Brain microvascular endothelial cell (primary cell): Measurements from ENCODE around the gene EXTL1.

Source experiments
- DNase-seq: peaks from one replicate; pipeline ENCODE4 v3.0.0-alpha.2; 2020
- H3K27ac ChIP-seq: fragments of 250-450 bp; sonication (Bioruptor Pico); 2 replicates; pipeline ENCODE4 v1.5.1; 2020; ENCODE audit warnings: mild to moderate bottlenecking, moderate library complexity
- H3K27me3 ChIP-seq: fragments of 250-450 bp; sonication (Bioruptor Pico); replicated peaks from 2 replicates; pipeline ENCODE4 v1.5.1; 2020; ENCODE audit warnings: mild to moderate bottlenecking
- H3K36me3 ChIP-seq: fragments of 250-450 bp; sonication (Bioruptor Pico); replicated peaks from 2 replicates; pipeline ENCODE4 v1.5.1; 2020; ENCODE audit warnings: mild to moderate bottlenecking
- H3K4me3 ChIP-seq: 2 replicates; pipeline ENCODE4 v1.5.1; 2011; ENCODE audit warnings: low read depth, mild to moderate bottlenecking, control low read depth, low read length, moderate library complexity
- in situ Hi-C: cut with HindIII; loops from 2 replicates; pipeline ENCODE4 v1.10.0; 2017; ENCODE audit warnings: low sequenced_read_pairs, low pct_ligation_motif_present
- TF ChIP-seq, protein P1 (sequence below): IDR thresholded peaks from 2 replicates; pipeline ENCODE4 v1.5.1; 2011; ENCODE audit warnings: low read depth, mild to moderate bottlenecking, moderate library complexity, low read length, control low read depth, inconsistent platforms; ENCODE audit errors: missing control alignments

EXTL1 gene

DNA sequence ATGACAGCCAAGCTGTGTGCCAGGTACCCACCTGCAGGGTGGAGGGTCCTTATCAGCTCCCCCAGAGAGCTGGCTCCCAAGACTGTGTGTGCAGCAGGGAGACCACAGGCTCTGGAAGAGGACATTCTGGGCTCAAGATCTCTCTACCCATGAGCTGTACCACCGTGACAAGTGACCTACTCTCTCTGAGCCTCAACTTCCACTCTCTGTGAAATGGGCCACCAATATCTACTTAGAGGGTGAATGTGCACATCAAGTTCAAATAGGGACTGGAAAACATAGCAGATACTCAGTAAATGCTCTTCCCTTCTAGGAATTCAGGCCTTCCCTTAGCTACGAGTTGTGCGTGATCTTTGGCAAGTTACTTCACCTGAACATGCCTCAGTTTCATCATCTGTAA lies 22.8 kb downstream of the EXTL1 start:
- Histone ChIP-seq H3K27ac (no peak overlapping the region), H3K36me3 (no peaks in the 10 kb centered on the region), H3K4me3 (no peak overlapping the region), H3K27me3 (peaks cover 64% of the 10 kb centered on the region)
- TF ChIP-seq, protein P1, sequence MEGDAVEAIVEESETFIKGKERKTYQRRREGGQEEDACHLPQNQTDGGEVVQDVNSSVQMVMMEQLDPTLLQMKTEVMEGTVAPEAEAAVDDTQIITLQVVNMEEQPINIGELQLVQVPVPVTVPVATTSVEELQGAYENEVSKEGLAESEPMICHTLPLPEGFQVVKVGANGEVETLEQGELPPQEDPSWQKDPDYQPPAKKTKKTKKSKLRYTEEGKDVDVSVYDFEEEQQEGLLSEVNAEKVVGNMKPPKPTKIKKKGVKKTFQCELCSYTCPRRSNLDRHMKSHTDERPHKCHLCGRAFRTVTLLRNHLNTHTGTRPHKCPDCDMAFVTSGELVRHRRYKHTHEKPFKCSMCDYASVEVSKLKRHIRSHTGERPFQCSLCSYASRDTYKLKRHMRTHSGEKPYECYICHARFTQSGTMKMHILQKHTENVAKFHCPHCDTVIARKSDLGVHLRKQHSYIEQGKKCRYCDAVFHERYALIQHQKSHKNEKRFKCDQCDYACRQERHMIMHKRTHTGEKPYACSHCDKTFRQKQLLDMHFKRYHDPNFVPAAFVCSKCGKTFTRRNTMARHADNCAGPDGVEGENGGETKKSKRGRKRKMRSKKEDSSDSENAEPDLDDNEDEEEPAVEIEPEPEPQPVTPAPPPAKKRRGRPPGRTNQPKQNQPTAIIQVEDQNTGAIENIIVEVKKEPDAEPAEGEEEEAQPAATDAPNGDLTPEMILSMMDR: no peak
- DNase-seq: no peak
- in situ Hi-C loops: no loop called here

GRCh38 chr1:26044971-26045721 lies 23.6 kb downstream of the EXTL1 start:
- H3K4me3 ChIP-seq: no peak overlapping the region
- TF ChIP-seq, protein P1: no peak
- in situ Hi-C loops: no loop called here
- peaks cover 64% of the 10 kb centered on the region for H3K27me3 ChIP-seq
- H3K27ac ChIP-seq: no peak overlapping the region
- DNase-seq: no peak
- H3K36me3 ChIP-seq: no peaks in the 10 kb centered on the region

DNA sequence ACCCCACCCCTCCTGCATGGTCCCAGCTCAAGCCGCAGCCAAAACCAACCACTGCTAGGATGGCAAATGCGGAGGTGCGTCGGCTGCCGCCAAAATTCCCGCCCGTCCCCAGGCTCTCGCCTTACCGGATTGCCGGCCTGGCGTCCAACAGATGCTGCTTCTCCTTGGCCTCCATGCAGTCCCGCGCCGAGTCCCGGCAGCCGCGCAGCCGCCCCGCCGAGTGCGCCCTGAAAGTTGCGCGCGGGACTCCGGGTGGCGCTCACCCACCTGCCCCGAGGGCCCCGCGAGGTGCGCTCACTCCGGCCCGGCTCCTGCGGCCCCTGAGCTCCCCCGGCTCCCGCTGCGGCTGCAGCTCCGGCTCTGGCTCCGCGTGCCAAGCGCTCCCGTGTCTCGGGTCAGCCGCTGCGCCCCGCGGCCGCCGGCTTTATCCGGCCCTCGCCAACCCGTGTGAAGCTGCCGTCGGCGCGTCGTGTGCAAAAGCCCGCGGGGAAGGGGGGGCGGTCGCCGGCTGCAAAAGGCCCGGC lies 24.2 kb downstream of the EXTL1 start, which contains the start of gene SLC30A2:
SLC30A2 (minus strand) TSS at position 397 of the 524 bp plus-strand sequence; CDS start at position 175, 222 bp downstream.
- no peak within 1 kb of the TSS for H3K27ac ChIP-seq
- H3K36me3 ChIP-seq: no peaks in the 10 kb centered on the region
- TF ChIP-seq, protein P1: no peak
- H3K27me3 ChIP-seq: peaks cover 65% of the 10 kb centered on the region
- DNase-seq: no peak
- in situ Hi-C loops: no loop called here
- H3K4me3 ChIP-seq: no peak within 1 kb of the TSS

- peaks cover 67% of the 10 kb centered on the region for H3K27me3 ChIP-seq
- H3K27ac ChIP-seq: no peak overlapping the region
- H3K36me3 ChIP-seq: no peaks in the 10 kb centered on the region
- in situ Hi-C loops: no loop called here
- no peak overlapping the region for H3K4me3 ChIP-seq
- TF ChIP-seq, protein P1: no peak
- no peak for DNase-seq
Observed at GRCh38 chr1:26046246-26047095, 24.9 kb downstream of the EXTL1 start.

GRCh38 chr1:26047278-26047874 lies 25.8 kb downstream of the EXTL1 start:
- peaks cover 61% of the 10 kb centered on the region for H3K27me3 ChIP-seq
- in situ Hi-C loops: no loop called here
- no peak overlapping the region for H3K4me3 ChIP-seq
- no peak overlapping the region for H3K27ac ChIP-seq
- no peaks in the 10 kb centered on the region for H3K36me3 ChIP-seq
- no peak for DNase-seq
- TF ChIP-seq, protein P1: no peak
